ENCODE data around the gene CPEB1. TPM values are rescaled to one million over a fixed set of nuclear protein-coding genes. Genes with fewer than 3 reads are reported as not detected.
"Not testable (repeated sequence)": the region's sequence is repeated elsewhere in the genome, so short reads cannot be mapped to it uniquely, and the experiment has no call there.

The CPEB1 gene
- total and polyA plus RNA-seq, 2 donors from 2014 or later, result 1.4 to 1.6 TPM

- no peak overlapping the region for H3K9ac ChIP-seq (ENCODE audit: low read length in 3 of 3)
Measured at GRCh38 chr15:82646250-82647044, 716 bp downstream of the CPEB1 start.

DNA sequence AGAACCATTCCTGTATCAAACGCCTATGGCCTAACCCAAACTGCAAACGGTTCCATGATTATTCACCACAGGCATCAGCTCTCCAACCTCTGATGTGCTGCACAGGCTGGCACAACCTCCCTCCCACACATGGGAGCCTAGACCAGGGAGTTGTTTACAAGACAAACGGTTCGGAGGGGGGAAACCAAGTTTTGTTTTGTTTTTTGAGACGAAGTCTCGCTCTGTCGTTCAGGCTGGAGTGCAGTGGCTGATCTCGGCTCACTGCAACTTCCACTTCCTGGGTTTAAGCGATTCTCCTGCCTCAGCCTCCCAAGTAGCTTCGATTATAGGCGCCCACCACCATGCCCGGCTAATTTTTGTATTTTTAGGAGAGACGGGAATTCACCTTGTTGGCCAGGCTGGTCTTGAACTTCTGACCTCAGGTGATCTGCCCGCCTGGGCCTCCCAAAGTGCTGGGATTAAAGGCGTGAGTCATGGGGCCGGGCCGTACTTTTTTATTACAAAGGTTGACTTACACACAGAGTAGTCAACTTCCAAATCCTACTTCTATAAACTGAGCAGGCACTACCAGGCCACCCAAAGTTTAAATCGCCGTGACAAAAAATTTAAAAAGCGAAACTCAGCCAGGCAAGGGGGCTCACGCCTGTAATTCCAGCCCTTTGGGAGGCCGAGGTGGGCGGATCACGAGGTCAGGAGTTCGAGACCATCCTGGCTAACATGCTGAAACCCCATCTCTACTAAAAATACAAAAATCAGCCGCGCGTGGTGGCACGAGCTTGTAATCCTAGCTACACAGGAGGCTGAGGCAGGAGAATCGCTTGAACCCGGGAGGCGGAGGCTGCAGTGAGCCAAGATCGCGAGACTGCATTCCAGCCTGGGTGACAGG, 2.0 kb downstream of the CPEB1 start:
- H3K27me3 ChIP-seq (ENCODE audit: control insufficient read depth, insufficient read depth, low read length), result peaks cover 21% of the 10 kb centered on the region
- intact Hi-C loops (cut with DNase I); H3K4me3 ChIP-seq (ENCODE audit: low read length in 3 of 3); FAIRE-seq; H3K36me3 ChIP-seq (ENCODE audit: control insufficient read depth in 2 of 3, insufficient read depth in 3 of 3, low read length in 3 of 3); H3K9ac ChIP-seq (ENCODE audit: low read length in 3 of 3); H3K4me1 ChIP-seq (ENCODE audit: control insufficient read depth in 2 of 3, insufficient read depth in 2 of 3, low read depth in 1 of 3, low read length in 3 of 3); H3K27ac ChIP-seq (ENCODE audit: low read depth in 2 of 2, low read length in 2 of 2); H3K9me3 ChIP-seq (ENCODE audit: control insufficient read depth in 2 of 3, insufficient read depth in 1 of 3, low read length in 3 of 3); DNase-seq: not testable (repeated sequence)

More at GRCh38 chr15:82646250-82647044, 716 bp downstream of the CPEB1 start:
- peak; percentile 43 to 74 (median 58) for DNase-seq
- H3K36me3 ChIP-seq (ENCODE audit: control insufficient read depth in 2 of 3, insufficient read depth in 3 of 3, low read length in 3 of 3), result no peaks in the 10 kb centered on the region
- no peak overlapping the region for H3K27ac ChIP-seq (ENCODE audit: low read depth in 2 of 2, low read length in 2 of 2)
- H3K4me3 ChIP-seq (ENCODE audit: low read length in 3 of 3), result no peak overlapping the region
- H3K9me3 ChIP-seq (ENCODE audit: control insufficient read depth in 2 of 3, insufficient read depth in 1 of 3, low read length in 3 of 3), result no peaks in the 10 kb centered on the region
- H3K4me1 ChIP-seq (ENCODE audit: control insufficient read depth in 2 of 3, insufficient read depth in 2 of 3, low read depth in 1 of 3, low read length in 3 of 3), result peaks cover 0 to 3% (median 0%) of the 10 kb centered on the region in 3 donors
- TF ChIP-seq CTCF (IDR thresholded peaks at IDR 0.05; ENCODE audit: borderline replicate concordance, extremely low read depth, insufficient read depth), result no peak
- intact Hi-C loops (cut with DNase I), result no loop called here
- no peak for FAIRE-seq
- peaks cover 19% of the 10 kb centered on the region for H3K27me3 ChIP-seq (ENCODE audit: control insufficient read depth, insufficient read depth, low read length)

DNA sequence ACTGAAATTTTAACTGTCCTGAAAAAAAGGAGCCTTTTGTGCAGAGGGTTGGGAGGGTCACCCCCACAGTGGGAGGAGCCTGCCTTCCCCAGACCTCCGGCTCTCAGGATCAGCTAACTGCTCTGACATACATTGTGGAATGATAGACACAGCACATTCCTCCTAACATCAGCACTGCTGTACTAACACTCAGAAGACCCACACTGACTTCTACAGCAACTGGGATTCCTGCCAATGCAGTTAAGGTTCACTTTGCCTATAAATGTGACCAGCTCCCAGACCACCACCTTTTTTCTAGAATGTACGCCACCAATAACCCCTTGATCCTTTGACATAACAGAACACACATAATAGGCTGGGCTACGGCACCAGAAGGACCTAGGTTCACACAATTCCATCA, 3.2 kb downstream of the CPEB1 start:
- Histone ChIP-seq H3K36me3 (ENCODE audit: control insufficient read depth in 2 of 3, insufficient read depth in 3 of 3, low read length in 3 of 3) (no peaks in the 10 kb centered on the region), H3K4me1 (ENCODE audit: control insufficient read depth in 2 of 3, insufficient read depth in 2 of 3, low read depth in 1 of 3, low read length in 3 of 3) (peaks cover 0 to 3% (median 0%) of the 10 kb centered on the region in 3 donors), H3K27ac (ENCODE audit: low read depth in 2 of 2, low read length in 2 of 2) (no peak overlapping the region), H3K27me3 (ENCODE audit: control insufficient read depth, insufficient read depth, low read length) (peaks cover 14% of the 10 kb centered on the region), H3K9me3 (ENCODE audit: control insufficient read depth in 2 of 3, insufficient read depth in 1 of 3, low read length in 3 of 3) (no peaks in the 10 kb centered on the region), H3K4me3 (ENCODE audit: low read length in 3 of 3) (no peak overlapping the region), H3K9ac (ENCODE audit: low read length in 3 of 3) (no peak overlapping the region)
- FAIRE-seq (no peak), DNase-seq (peak in 3 of 5 donors; percentile 29 to 54 (median 38))
- intact Hi-C loops (cut with DNase I), result no loop called here
- TF ChIP-seq CTCF (IDR thresholded peaks at IDR 0.05; ENCODE audit: borderline replicate concordance, extremely low read depth, insufficient read depth), result no peak

DNA sequence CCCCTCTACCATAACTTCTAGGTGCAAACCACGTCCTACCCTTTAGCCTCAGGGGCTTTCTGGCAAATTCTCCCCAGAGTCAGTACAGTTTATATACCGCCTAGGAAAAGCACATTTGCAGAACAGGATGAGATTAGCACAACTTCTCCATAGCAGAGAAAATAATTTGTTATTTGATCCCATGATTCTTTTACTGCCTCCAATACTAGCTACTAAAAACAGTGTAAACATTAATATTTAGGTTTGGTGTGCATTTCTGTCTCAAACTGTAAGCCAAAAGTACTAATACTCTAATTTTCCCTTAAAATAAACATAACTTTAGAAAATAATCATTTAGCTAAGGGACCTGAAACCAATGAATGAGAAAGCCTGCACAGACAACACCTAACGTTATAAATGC, 4.5 kb downstream of the CPEB1 start:
- no peak for TF ChIP-seq CTCF (IDR thresholded peaks at IDR 0.05; ENCODE audit: borderline replicate concordance, extremely low read depth, insufficient read depth)
- peaks cover 11% of the 10 kb centered on the region for H3K27me3 ChIP-seq (ENCODE audit: control insufficient read depth, insufficient read depth, low read length)
- H3K4me3 ChIP-seq (ENCODE audit: low read length in 3 of 3), result no peak overlapping the region
- no peaks in the 10 kb centered on the region for H3K9me3 ChIP-seq (ENCODE audit: control insufficient read depth in 2 of 3, insufficient read depth in 1 of 3, low read length in 3 of 3)
- no peaks in the 10 kb centered on the region for H3K36me3 ChIP-seq (ENCODE audit: control insufficient read depth in 2 of 3, insufficient read depth in 3 of 3, low read length in 3 of 3)
- FAIRE-seq (no peak), DNase-seq (no peak)
- H3K9ac ChIP-seq (ENCODE audit: low read length in 3 of 3), result no peak overlapping the region
- H3K27ac ChIP-seq (ENCODE audit: low read depth in 2 of 2, low read length in 2 of 2), result no peak overlapping the region
- intact Hi-C loops (cut with DNase I), result no loop called here
- H3K4me1 ChIP-seq (ENCODE audit: control insufficient read depth in 2 of 3, insufficient read depth in 2 of 3, low read depth in 1 of 3, low read length in 3 of 3), result no peaks in the 10 kb centered on the region
